HG03342 (cell line): ENCODE results near the gene FABP2.
"Not testable (repeated sequence)": the region's sequence is repeated elsewhere in the genome, so short reads cannot be mapped to it uniquely, and the experiment has no call there.

Source experiments
- ATAC-seq: cut with Tn5 transposase; IDR thresholded peaks from one replicate; pipeline ENCODE4 v1.9.1; 2021; ENCODE audit warnings: mild to moderate bottlenecking, moderate library complexity; ENCODE audit not compliant: unreplicated experiment

Gene FABP2

DNA sequence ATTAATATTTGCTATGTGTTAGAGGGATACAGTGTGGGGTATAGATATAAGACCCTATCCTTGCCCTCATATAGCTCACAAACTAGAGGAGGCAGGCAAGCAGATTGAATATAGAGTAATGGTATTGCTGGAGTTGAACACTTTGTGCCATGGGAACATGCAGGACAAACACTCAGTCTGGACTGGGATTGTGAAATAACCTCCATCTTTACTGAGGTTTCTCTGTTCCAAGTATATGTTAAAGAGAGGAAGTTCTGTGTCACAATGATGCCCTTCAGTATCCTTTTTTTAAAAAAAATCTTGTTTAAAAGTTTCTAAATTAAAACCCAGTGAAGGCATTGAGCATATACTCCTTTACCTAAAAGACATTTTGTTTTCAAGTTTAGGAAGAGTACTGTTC is 8.7 kb downstream of the FABP2 start:
- ATAC-seq = no peak

DNA sequence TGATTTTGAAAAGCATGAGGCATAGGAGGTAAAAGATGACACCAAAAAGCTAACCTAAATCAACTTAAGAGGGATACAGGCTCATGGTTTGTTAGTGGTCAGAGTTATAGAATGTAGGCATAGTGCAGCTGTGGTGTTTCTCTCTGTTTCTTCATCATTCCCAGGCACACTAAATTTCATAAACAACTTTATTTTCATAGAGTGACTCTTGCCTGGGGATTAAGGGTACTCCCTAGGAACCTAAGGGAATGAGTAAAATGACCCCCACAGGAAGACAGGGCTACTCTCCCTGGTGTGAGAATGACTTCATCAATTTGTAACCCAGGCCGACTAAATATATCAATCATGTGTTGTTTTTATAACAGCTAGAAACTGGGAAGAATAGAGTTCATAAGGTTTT is 11.1 kb downstream of the FABP2 start:
- ATAC-seq = no peak

DNA sequence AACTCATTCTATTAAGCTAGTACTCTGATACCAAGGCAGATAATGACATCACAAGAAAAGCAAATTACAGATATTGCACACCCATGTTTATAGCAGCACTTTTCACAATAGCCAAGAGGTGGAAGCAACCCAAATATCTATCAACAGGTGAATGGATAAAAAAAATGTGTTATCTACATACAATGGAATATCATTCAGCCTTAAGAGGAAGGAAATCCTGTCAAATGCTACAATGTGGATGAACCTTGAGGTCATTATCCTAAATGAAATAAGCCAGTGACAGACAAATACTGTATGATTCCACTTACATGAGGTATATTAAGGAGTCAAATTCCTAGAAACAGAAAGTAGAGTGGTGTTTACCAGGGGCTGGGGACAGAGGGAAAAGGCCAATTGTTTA is 14.3 kb downstream of the FABP2 start:
- no peak for ATAC-seq

DNA sequence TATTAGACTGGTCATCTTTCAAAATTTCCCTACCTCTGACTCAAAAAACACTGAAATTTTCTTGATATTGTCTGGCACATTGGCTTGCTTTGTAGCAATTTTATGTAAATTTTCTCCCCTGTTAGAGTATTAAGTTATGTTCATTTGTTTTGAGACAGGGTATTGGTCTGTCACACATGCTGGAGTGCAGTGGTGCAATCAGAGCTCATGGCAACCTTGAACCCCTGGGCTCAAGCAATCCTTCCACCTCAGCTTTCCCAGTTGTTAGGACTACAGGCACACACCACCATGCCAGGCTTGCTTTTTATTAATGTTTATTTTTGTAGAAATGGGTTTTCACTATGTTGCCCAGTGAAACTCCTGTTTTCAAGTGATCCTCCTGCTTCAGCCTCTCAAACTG is 17.5 kb downstream of the FABP2 start:
- no peak for ATAC-seq

DNA sequence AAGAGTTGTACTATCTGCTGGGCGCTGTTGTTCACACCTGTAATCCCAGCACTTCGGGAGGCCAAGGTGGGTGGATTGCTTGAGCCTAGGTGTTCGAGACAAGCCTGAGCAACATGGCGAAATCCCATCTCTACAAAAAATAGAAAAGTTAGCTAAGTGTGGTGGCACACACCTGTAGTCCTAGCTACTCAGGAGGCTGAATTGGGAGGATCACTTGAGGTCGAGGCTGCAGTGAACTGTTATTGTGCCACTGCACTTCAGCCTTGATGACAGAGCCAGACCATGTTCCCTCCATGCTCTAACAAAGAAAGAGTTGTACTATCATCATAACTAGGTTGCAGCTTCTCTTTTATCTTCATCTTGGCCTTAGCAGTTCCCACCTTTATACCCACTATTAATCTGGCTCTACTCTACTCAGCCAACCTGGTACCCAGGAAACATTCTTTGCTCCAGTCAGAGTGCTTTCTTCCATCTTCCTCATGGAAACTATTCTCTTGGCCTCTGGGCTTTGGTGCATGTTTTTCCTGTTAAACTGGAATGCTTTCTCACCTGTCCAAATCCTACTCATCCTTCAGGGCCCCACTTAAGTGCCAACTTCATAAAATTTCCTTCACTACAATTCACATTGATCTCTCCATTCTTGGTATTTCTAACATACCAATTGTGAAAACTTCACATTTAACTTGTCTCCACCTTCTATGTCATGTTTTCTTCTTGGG is 18.2 kb downstream of the FABP2 start:
- ATAC-seq = no peak

DNA sequence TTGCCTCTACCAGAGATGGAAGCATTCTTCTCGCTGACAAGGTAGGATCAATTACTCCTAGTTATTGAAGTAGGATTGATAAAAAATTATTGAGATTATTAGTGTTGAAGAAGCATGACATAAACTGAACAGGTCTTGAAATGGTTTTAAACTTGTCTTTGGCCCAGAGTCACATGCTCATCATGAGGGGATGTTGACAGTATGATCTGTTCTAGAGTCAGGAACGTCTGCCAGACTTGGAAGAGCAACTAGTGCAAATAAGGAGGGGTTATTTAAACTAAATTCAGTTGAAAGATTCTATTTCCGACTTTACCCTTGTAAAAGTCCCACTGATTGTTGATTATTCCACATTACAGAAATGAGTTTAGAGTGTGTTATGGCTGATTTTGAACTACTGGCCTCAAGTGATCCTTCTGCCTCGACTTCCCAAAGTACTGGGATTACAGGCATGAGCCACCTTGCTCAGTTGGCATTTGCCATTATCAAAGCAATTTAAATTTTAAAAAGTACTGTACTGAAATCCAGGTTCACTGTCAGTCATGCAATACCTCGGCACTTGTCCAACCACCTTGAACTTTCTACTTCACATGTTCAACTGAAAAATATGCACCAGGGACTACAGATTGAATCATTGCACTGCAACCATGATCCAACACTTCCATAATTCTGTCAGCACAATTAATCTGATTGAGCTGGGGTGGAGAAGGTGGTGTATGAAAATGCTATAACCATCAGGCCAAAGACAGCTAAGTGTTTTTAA is 19.7 kb downstream of the FABP2 start:
- ATAC-seq = no peak

DNA sequence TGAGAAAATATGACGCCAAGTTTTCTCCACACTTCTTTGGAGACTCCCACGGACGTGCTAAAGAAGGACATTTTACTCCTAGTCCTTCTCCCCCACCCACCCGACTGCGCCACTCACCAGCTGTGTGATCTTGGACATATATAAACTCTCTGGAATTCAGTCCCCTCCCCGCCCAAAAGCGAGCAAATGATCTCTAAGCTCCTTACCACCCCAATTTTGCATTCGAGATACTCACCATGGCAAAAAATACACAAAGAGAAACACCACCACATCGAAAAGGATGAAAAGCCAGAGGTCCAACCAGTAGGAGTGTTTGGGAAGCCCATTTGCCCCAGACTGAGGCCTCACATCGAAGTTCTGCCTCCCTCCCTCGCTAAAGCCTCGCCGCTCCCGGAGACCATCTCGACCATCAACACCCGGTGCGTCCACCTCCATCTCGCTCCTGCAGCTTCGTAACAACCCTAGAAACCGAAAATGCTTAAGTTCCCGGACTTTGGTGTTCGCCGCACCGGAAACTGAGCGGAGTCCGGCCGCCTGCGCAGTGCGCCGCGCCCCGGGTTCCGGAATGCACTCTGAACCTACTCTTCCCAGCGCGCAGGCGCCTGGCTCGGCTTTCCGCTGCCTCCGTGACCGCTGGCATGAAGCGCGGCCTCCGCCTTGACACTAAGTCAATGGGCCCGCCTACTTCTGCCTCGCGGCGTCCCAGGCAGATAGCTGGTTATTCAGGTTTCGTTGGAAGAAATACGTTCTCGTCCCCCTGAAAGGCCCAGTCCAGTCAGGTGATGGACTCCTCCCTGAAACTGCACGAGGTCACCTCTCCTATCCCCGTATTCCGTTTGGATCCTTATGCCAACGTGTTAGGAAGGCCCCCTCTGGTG is 21.6 kb downstream of the FABP2 start:
- peak; percentile 94 for ATAC-seq

DNA sequence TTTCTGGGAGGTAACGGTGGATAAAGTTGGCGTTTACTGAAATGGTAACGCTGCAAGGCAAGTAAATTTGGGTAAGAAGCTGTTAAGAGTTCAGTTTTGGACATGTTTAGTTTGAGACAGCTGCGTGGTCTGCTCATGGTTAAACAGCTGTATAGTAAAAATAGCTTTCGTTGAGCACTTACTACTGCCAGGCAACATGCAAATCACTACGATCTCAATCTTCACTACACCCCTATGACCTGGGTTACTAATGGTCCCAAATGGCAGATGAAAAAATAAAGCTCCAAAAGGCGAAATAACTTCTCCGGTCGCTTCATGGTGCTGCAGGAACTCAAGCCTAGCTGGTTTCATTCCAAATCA is 22.2 kb downstream of the FABP2 start:
- ATAC-seq = peak; percentile 57

DNA sequence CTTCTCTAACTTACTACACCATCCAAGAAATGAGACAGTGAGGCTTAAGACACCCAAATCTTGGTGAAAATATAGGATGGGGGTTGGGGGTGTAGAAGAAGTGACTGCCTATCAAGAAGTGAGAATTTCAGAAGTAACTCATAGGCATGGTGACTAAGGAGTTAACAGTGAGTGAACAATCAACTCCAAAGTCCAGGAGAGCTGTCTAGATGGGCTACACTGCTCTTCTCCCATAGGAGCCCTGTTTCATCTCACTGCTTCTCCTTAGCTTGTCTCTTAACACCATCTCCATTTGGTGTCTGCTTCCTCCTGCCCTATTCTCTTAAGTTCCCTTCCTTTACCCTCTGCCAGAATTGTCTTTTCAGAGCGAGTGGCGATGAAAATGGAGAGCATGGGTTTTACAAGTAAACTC is 22.7 kb downstream of the FABP2 start:
- no peak for ATAC-seq

DNA sequence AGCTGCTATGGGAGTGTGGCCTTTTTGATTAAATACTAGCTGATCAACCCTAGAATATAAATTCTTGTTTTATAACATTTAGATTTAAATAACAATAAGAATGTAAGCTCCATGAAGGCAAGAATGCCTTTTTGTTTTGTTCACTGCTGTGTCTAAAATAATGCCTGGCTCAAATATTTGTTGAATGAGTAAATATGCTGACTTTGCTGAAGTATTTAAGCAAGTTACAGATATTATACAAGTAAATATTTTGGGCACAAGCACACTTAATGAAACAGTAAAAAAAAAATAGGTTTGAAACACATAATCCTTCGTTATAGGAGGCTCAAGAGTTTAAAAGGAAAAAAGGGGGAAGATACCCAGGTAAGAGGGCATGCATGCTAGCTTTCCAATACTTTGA is 24.1 kb downstream of the FABP2 start:
- ATAC-seq = no peak

DNA sequence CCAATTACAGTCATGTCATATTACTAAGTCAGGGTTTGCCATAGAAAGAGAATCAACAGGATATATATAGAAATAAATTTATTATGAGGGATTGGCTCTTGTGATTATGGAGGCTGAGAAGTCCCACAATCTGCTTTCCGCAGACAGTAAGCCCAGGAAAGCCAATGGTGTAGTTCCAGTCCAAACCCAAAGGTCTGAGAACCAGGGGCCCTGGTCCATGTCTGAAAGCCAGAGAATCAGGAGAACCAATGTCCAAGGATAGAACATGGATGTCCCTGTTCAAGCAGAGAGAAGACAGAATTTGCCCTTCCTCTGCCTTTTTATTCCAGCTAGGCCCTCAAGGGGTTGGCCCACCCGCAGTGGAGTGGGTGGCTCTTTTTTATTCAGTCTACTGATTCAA is 25.6 kb downstream of the FABP2 start:
- no peak for ATAC-seq

DNA sequence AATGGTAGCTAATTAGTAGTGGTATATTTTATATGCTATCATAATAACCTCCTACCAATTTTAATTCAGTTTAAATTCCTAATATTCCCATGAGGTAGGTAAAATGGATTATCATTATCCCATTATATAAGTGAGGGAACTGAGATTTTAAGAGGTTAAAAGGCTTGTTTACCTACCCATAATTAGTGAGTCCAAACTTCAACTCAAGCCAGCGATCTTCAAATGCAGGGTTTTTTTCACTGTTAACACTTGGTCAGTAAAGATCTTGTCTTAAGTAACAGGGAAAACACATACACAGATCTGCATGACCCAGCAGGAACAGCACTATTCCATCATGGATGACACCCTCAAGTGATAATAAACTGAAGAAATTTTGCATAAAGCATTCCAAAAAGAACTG is 31.3 kb downstream of the FABP2 start:
- ATAC-seq = no peak

DNA sequence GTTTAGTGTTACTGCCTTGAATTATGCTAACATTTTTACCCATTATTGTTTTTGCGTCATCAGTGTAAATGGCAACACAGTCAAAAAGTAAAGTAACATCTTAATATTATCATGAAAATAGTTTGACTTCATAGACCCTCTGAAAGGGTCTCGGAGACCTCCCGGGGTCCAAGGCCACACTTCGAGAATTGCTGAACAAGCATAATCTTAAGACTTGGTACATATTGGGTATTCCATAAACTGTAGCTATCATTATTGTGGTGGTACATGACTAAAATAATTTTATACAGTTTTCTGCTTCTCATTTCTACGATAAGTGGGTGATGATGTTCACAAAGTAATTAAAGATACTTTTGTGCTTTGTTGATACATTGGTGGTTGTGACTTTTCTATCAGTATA is 32.6 kb downstream of the FABP2 start:
- no peak for ATAC-seq

DNA sequence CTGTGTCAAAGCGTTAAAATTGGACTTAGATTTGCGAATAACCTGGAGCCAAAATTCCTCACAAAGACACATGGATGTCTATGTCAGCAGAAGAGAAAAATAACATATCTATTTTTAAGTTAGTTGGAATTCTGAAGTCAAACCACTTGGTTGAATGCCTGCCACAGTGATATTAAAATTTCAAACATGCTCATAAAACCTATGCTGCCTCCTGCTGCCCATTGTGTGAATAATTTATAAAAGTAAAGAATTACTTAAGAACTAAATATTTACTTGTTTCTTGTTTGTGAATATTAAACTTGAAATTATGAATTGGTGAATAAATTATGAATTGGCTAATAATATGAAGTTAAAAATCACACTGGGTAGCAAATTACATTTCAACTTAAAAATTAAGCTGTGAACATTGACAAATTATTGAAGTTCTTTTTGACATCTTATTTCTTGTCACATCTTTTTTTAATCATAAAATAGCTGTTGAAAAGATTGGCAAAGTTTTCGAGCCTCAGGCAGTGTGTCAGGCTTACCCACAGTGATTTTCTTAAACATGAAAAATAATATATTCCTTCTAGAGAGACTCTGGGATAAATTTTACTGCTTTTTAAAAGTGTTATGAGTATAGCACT is 35.4 kb downstream of the FABP2 start:
- ATAC-seq = no peak

DNA sequence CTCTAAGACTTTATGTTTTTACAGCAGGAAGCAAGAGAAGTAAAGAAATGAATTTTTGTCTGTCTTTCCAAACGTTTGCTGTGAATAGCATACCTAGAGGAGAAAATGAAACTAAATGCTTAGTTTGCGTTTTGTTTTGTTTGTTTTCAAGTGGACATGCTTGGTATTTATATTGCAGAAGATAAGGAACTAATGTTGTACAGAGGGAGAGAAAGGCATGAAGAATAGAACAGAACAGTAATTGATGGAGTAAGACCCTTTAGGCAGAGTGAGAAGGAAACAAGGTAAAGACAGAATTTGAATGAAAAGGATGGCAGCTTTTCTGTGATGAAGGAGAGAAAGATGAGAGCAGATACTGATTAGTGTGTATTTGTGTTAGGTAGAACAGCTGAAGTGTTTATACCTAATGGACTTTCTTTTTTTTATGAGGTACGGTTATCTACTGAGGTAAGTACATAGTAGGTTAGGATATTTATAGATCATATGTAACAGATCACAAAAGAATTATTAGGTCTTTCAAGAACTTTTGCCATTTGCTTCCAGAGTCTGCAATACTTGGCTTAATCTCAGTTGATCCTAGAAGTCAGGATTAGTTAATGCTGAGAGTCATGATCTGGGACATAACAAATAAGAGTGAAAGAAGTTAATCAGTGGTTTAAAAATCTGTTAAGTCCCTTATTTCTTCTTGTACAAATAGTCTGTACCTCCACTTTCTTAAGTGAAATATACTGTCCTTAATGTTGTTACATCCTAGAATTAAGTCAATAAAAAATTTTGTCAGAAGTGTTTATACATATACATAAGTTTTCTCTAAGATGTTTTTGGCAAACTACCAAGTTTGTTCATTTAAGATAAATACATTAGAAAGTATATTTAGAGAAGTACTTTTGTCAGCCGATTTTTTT is 36.8 kb downstream of the FABP2 start:
- ATAC-seq = peak; percentile 91

DNA sequence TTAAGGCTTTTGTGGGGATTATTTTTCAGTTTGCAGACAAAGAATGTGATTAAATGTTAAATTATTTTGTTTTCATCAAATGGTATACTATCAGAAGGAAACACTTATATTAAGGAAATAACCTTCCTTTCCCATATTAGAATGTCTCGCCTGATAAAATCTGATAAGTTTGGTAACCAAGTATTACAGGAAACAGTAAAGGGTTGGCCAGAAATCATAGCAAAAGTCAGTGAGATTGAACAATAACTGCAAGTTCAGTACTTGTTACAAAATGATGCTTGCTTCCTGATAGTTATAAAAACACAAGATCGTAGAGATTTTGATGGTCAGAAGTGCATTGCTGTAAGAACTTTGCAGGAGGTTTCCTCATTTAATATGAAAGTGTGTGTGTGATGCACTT is 40.5 kb downstream of the FABP2 start:
- no peak for ATAC-seq

DNA sequence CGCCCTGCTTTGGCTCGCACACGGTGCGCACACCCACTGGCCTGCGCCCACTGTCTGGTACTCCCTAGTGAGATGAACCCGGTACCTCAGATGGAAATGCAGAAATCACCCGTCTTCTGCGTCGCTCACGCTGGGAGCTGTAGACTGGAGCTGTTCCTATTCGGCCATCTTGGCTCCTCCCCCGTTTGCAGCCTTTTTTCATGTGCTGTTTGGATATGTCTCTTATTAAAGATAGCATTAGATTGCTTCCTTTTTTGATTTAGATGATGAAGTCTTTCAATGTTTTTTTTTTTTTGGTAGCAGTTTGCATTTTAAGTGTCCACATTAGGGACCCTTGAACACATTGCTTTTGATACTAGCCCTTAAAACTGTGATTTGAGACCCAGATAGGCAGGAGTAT is 42.0 kb downstream of the FABP2 start:
- not testable (repeated sequence) for ATAC-seq

DNA sequence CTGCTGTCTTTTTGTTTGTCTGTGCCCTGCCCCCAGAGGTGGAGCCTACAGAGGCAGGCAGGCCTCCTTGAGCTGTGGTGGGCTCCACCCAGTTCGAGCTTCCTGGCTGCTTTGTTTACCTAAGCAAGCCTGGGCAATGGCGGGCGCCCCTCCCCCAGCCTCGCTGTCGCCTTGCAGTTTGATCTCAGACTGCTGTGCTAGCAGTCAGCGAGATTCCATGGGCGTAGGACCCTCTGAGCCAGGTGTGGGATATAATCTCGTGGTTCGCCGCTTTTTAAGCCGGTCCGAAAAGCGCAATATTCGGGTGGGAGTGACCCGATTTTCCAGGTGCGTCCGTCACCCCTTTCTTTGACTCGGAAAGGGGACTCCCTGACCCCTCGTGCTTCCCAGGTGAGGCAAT is 42.4 kb downstream of the FABP2 start:
- ATAC-seq = not testable (repeated sequence)

DNA sequence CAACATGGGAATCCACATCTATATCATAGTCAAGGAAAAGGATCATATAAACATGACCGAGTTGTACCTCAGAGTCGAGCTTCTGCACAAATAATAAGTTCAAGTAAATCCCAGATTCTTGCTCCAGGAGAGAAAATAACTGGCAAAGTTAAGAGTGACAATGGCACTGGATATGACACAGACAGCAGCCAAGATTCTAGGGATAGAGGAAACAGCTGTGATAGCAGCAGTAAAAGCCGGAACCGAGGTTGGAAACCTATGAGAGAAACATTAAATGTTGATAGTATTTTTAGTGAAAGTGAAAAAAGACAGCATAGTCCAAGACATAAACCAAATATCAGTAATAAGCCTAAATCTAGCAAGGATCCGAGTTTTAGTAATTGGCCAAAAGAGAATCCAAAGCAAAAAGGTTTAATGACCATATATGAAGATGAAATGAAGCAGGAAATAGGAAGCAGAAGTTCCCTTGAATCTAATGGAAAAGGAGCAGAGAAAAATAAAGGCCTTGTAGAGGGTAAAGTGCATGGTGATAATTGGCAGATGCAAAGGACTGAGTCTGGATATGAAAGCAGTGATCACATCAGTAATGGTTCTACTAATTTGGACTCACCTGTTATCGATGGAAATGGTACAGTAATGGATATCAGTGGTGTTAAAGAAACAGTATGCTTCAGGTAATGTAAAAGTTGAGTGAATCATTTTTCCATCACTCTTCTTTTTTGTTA is 50.4 kb downstream of the FABP2 start:
- no peak for ATAC-seq

DNA sequence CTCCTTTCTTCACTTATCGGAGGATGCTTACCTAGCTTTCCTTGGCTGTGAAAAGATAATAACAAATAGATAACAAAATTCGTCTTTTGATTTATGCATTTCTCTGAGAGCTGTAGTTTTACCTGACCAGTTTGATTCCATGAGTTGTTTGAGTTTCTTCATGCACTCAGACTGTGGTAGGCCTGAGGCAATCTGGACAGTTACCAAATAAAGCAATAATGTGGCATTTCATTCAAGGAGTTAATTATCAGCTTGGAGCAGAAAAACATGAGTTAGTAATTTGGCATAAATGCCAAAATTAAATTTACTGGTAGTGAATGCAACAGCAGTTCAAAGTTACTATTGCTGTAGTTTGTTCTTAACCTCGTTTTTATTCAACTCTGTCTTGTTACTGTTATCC is 53.5 kb downstream of the FABP2 start:
- no peak for ATAC-seq
